Neural progenitor cell (in vitro differentiated cells): ENCODE measurements around the gene PKDREJ. TPM values are rescaled to one million over a fixed set of nuclear protein-coding genes. Genes with fewer than 3 reads are reported as not detected.

Experiments used
- DNase-seq: peaks from one replicate; pipeline ENCODE4 v3.0.0-alpha.2; 2016; ENCODE audit warnings: low spot score
- H2AFZ ChIP-seq: fragments of 200-600 bp; sonication (generic); replicated peaks from 2 replicates; pipeline ENCODE4 v1.6.1; 2016; ENCODE audit warnings: antibody characterized with exemption
- H3F3A ChIP-seq: fragments of 200-600 bp; sonication (generic); 2 replicates; pipeline ENCODE4 v1.6.1; 2016; ENCODE audit warnings: antibody characterized with exemption, low read depth
- H3K27ac ChIP-seq: fragments of 200-600 bp; sonication (generic); 2 replicates; pipeline ENCODE4 v1.5.1; 2016; ENCODE audit warnings: mild to moderate bottlenecking
- H3K27me3 ChIP-seq: fragments of 200-600 bp; sonication (generic); 2 replicates; pipeline ENCODE4 v1.6.1; 2016; ENCODE audit warnings: mild to moderate bottlenecking, moderate library complexity
- H3K36me3 ChIP-seq: fragments of 200-600 bp; sonication (generic); 2 replicates; pipeline ENCODE4 v1.5.1; 2016
- H3K4me1 ChIP-seq: fragments of 200-600 bp; sonication (generic); 2 replicates; pipeline ENCODE4 v1.6.1; 2016; ENCODE audit warnings: mixed run types
- H3K4me2 ChIP-seq: fragments of 200-600 bp; sonication (generic); 2 replicates; pipeline ENCODE4 v1.6.1; 2016
- H3K4me3 ChIP-seq: fragments of 200-600 bp; sonication (generic); 2 replicates; pipeline ENCODE4 v1.5.1; 2016
- H3K79me2 ChIP-seq: fragments of 200-600 bp; sonication (generic); 2 replicates; pipeline ENCODE4 v1.6.1; 2016; ENCODE audit warnings: low read depth
- H3K9ac ChIP-seq: fragments of 200-600 bp; sonication (generic); 2 replicates; pipeline ENCODE4 v1.6.1; 2016
- H3K9me3 ChIP-seq: fragments of 200-600 bp; sonication (generic); 2 replicates; pipeline ENCODE4 v1.5.1; 2016; ENCODE audit warnings: low read depth
- H4K20me1 ChIP-seq: fragments of 200-600 bp; sonication (generic); 2 replicates; pipeline ENCODE4 v1.6.1; 2016; ENCODE audit warnings: low read depth
- H3K27ac Mint-ChIP-seq: 3 replicates; pipeline ENCODE4 v1.8.0; 2021; ENCODE audit warnings: mixed read lengths
- H3K27me3 Mint-ChIP-seq: 2 replicates; pipeline ENCODE4 v1.8.0; 2022; ENCODE audit warnings: low read depth, mild to moderate bottlenecking, inconsistent platforms, moderate library complexity, mixed read lengths; ENCODE audit not compliant: insufficient read depth
- H3K36me3 Mint-ChIP-seq: 3 replicates; pipeline ENCODE4 v1.8.0; 2021; ENCODE audit warnings: mixed read lengths
- H3K4me1 Mint-ChIP-seq: 3 replicates; pipeline ENCODE4 v1.8.0; 2021; ENCODE audit warnings: mixed read lengths
- H3K4me3 Mint-ChIP-seq: 3 replicates; pipeline ENCODE4 v1.8.0; 2021; ENCODE audit warnings: mild to moderate bottlenecking, moderate library complexity, mixed read lengths
- H3K9me3 Mint-ChIP-seq: 3 replicates; pipeline ENCODE4 v1.8.0; 2020; ENCODE audit warnings: mixed read lengths
- EZH2 ChIP-seq: fragments of 200-600 bp; sonication (generic); IDR thresholded peaks from 2 replicates; pipeline ENCODE4 v1.6.1; 2017; ENCODE audit warnings: antibody characterized with exemption, mild to moderate bottlenecking, moderate library complexity
- EZH2phosphoT487 ChIP-seq: fragments of 200-600 bp; sonication (generic); IDR thresholded peaks from 2 replicates; pipeline ENCODE4 v1.6.1; 2017; ENCODE audit warnings: antibody characterized with exemption
- total RNA-seq: library from RNA; depleted of rRNA; stranded (reverse); fragments of >200 nt; gene quantifications from 2 replicates; pipeline ENCODE4 v1.2.3, GENCODE V29; 2015; ENCODE audit warnings: low replicate concordance
- TF ChIP-seq, protein P1 (sequence below): fragments of 200-600 bp; sonication (generic); IDR thresholded peaks from 2 replicates; pipeline ENCODE4 v1.5.1; 2017; ENCODE audit warnings: antibody characterized with exemption, mild to moderate bottlenecking

The PKDREJ gene
- total RNA-seq, 1 donor from 2014 or later, result not detected

DNA sequence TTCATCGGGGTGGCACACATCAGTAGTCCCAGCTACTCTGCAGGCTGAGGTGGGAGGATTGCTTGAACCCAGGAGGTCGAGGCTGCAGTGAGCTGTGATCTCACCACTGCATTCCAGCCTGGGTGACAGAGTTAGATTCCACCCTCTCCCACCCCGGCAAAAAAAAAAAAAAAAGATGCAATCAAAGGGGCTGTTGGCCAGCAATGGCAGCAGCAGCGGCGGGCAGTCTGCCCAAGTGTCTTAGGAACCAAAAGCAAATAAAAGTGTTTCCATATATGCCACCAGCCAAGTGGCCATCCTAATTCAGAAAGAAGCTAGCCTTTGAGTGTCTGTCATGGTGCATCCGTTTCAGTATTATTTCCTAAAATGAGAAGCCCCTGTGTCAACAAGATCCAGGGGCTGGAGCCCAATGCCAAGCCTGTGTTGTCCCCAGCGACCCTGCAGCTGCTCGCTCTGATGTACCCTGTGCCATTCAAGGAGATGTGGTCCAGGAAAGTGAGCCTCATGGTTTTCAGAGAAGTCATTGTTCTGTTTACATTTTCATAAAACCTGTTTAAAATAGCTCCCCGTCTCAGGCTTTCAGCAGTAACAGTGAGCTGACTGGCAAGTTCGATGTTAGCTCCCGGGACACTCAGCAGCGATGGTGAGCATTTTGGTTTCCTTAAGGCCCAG lies 25.6 kb downstream of the PKDREJ start:
- Histone ChIP-seq H3K27ac (no peak overlapping the region), H3K4me1 (no peaks in the 10 kb centered on the region), H4K20me1 (no peaks in the 10 kb centered on the region), H3K27me3 (no peaks in the 10 kb centered on the region), H3K9ac (no peak overlapping the region), H3K4me2 (no peak overlapping the region), H3F3A (no peaks in the 10 kb centered on the region), H3K9me3 (no peaks in the 10 kb centered on the region), H3K36me3 (no peaks in the 10 kb centered on the region), H3K79me2 (no peaks in the 10 kb centered on the region), H3K4me3 (no peak overlapping the region), H2AFZ (no peak overlapping the region)
- no peak overlapping the region for H3K4me3 Mint-ChIP-seq
- no peak overlapping the region for H3K27ac Mint-ChIP-seq
- H3K9me3 Mint-ChIP-seq, result no peaks in the 10 kb centered on the region
- peaks cover 4% of the 10 kb centered on the region for H3K4me1 Mint-ChIP-seq
- H3K36me3 Mint-ChIP-seq, result no peaks in the 10 kb centered on the region
- H3K27me3 Mint-ChIP-seq, result peaks cover 2% of the 10 kb centered on the region
- TF ChIP-seq EZH2phosphoT487, result no peak
- TF ChIP-seq, protein P1, sequence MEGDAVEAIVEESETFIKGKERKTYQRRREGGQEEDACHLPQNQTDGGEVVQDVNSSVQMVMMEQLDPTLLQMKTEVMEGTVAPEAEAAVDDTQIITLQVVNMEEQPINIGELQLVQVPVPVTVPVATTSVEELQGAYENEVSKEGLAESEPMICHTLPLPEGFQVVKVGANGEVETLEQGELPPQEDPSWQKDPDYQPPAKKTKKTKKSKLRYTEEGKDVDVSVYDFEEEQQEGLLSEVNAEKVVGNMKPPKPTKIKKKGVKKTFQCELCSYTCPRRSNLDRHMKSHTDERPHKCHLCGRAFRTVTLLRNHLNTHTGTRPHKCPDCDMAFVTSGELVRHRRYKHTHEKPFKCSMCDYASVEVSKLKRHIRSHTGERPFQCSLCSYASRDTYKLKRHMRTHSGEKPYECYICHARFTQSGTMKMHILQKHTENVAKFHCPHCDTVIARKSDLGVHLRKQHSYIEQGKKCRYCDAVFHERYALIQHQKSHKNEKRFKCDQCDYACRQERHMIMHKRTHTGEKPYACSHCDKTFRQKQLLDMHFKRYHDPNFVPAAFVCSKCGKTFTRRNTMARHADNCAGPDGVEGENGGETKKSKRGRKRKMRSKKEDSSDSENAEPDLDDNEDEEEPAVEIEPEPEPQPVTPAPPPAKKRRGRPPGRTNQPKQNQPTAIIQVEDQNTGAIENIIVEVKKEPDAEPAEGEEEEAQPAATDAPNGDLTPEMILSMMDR, result no peak
- TF ChIP-seq EZH2, result no peak
- no peak for DNase-seq

DNA sequence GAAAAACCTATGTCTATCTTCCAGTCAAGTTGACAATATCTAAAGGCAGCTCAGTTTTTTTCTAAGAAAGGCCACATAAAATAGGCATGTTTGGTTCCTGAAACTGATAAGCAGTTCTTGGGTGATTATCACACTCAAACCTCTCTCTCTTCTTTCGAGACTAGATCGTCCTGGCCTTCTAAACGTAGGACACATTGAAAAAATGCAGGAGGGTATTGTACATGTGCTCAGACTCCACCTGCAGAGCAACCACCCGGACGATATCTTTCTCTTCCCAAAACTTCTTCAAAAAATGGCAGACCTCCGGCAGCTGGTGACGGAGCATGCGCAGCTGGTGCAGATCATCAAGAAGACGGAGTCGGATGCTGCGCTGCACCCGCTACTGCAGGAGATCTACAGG lies 28.2 kb downstream of the PKDREJ start:
- Mint-ChIP-seq H3K9me3 (no peaks in the 10 kb centered on the region), H3K36me3 (no peaks in the 10 kb centered on the region), H3K4me3 (no peak overlapping the region), H3K4me1 (peaks cover 4% of the 10 kb centered on the region), H3K27ac (no peak overlapping the region), H3K27me3 (peaks cover 2% of the 10 kb centered on the region)
- TF ChIP-seq EZH2 (no peak), EZH2phosphoT487 (no peak)
- TF ChIP-seq, protein P1, result no peak
- Histone ChIP-seq H3K36me3 (no peaks in the 10 kb centered on the region), H3K79me2 (no peaks in the 10 kb centered on the region), H3K9ac (no peak overlapping the region), H3K4me3 (no peak overlapping the region), H3K9me3 (no peaks in the 10 kb centered on the region), H3K4me2 (no peak overlapping the region), H3K27me3 (no peaks in the 10 kb centered on the region), H3K27ac (no peak overlapping the region), H4K20me1 (no peaks in the 10 kb centered on the region), H2AFZ (no peak overlapping the region), H3K4me1 (no peaks in the 10 kb centered on the region), H3F3A (no peaks in the 10 kb centered on the region)
- DNase-seq, result no peak

DNA sequence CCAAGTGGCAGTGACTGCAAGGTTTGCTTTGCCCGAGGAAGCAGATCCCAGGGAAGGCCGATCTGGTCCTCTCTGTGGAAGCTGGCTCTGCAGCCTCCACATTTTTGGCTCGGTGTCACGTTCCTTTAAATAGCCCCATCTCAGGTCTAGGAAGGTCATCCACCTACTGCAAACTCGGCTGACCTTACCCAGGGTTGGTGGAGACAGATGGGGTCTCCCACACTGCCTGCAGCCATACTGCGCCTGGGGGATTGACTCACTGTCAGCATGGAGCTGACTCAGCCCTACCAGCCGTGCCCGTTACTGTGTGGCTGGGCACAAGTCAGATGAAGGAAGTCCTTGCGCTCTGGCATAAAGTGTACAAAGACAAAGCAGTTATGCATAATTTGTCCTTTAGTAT lies 29.9 kb downstream of the PKDREJ start:
- H3K4me3 ChIP-seq, result no peak overlapping the region
- no peaks in the 10 kb centered on the region for H3K36me3 ChIP-seq
- H3K4me2 ChIP-seq, result no peak overlapping the region
- no peaks in the 10 kb centered on the region for H3K79me2 ChIP-seq
- H3K4me1 Mint-ChIP-seq, result peaks cover 4% of the 10 kb centered on the region
- no peaks in the 10 kb centered on the region for H3K36me3 Mint-ChIP-seq
- peaks cover 2% of the 10 kb centered on the region for H3K27me3 Mint-ChIP-seq
- no peak for DNase-seq
- H3F3A ChIP-seq, result no peaks in the 10 kb centered on the region
- H3K4me3 Mint-ChIP-seq, result no peak overlapping the region
- H3K9me3 ChIP-seq, result no peaks in the 10 kb centered on the region
- H2AFZ ChIP-seq, result no peak overlapping the region
- no peaks in the 10 kb centered on the region for H3K4me1 ChIP-seq
- TF ChIP-seq EZH2phosphoT487, result no peak
- TF ChIP-seq EZH2, result no peak
- TF ChIP-seq, protein P1, result no peak
- H3K27ac ChIP-seq, result no peak overlapping the region
- no peak overlapping the region for H3K9ac ChIP-seq
- peak overlapping the region; percentile 36 for H3K27ac Mint-ChIP-seq
- H4K20me1 ChIP-seq, result no peaks in the 10 kb centered on the region
- no peaks in the 10 kb centered on the region for H3K27me3 ChIP-seq
- H3K9me3 Mint-ChIP-seq, result no peaks in the 10 kb centered on the region
